Mononuclear cell (primary cell): ENCODE data around the gene THUMPD2. TPM values are rescaled to one million over a fixed set of nuclear protein-coding genes. Genes with fewer than 3 reads are reported as not detected.

Experiments used
- H3K27me3 ChIP-seq: 2 replicates; pipeline ENCODE4 v1.6.0; 2011; ENCODE audit warnings: low read length, control low read depth; ENCODE audit not compliant: insufficient read depth
- H3K4me1 ChIP-seq: 2 replicates; pipeline ENCODE4 v1.5.1; 2011; ENCODE audit warnings: mild to moderate bottlenecking, low read length, control low read depth; ENCODE audit not compliant: insufficient read depth
- H3K4me3 ChIP-seq: 2 replicates; pipeline ENCODE4 v1.5.1; 2011; ENCODE audit warnings: mild to moderate bottlenecking, low read length, moderate library complexity
- H3K9me3 ChIP-seq: 2 replicates; pipeline ENCODE4 v1.5.1; 2011; ENCODE audit warnings: low read depth, mild to moderate bottlenecking, control low read depth, low read length
- total RNA-seq: library from RNA; depleted of rRNA; stranded (reverse); fragments of >200 nt; gene quantifications from one replicate; pipeline ENCODE4 v1.2.3, GENCODE V29; 2012

Gene THUMPD2
- total RNA-seq, 1 donor: 21.7 TPM

DNA sequence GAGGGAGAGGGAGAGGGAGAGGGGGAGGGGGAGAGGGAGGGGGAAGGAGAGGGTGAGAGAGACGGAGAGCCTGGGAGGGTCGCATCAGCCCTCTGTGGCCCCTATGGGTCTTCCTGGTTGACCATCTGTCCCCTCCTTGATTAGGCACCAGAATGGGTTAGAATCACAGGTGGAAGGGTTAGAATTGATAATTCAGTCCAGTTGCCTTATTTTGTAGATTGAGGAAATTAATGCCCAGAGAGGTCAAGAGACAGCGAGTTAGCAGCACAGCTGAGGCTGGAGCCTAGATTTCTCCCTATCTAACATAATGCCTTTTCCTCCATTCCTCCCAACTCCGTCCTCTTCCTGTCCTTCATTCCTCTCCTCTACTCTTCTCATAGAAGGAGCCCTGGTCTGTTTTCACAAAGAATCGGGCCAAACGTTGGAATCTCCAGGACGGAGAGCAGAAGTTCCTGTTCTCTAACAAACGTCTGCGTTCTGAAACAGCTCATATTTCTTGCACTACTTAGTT, 338 bp upstream of the THUMPD2 start:
- H3K4me1 ChIP-seq: peaks cover 33% of the 10 kb centered on the region
- no peaks in the 10 kb centered on the region for H3K27me3 ChIP-seq
- no peaks in the 10 kb centered on the region for H3K9me3 ChIP-seq
- peak overlapping the region; percentile 79 for H3K4me3 ChIP-seq

- Histone ChIP-seq H3K9me3 (no peaks in the 10 kb centered on the region), H3K4me3 (peak overlapping the region; percentile 79), H3K4me1 (peaks cover 33% of the 10 kb centered on the region), H3K27me3 (no peaks in the 10 kb centered on the region)
Measured at GRCh38 chr2:39778233-39778632, 825 bp downstream of the THUMPD2 start.

DNA sequence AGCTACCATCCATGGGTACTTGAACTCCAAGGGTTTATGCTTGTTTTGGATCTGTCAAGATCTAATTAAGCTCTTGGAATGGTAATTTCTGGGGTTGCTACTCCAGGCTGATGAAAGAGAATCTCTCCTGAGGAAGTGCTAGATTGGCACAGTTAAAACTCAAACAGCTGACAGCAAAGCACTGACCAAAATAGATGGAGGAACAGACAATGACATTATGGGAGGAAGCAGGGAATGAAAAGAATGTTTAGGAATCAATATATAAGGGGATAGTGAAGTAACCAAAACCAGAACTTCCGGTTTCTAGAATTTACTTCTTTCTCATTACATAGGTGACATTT, 6.3 kb downstream of the THUMPD2 start:
- H3K9me3 ChIP-seq: no peaks in the 10 kb centered on the region
- no peak overlapping the region for H3K4me3 ChIP-seq

DNA sequence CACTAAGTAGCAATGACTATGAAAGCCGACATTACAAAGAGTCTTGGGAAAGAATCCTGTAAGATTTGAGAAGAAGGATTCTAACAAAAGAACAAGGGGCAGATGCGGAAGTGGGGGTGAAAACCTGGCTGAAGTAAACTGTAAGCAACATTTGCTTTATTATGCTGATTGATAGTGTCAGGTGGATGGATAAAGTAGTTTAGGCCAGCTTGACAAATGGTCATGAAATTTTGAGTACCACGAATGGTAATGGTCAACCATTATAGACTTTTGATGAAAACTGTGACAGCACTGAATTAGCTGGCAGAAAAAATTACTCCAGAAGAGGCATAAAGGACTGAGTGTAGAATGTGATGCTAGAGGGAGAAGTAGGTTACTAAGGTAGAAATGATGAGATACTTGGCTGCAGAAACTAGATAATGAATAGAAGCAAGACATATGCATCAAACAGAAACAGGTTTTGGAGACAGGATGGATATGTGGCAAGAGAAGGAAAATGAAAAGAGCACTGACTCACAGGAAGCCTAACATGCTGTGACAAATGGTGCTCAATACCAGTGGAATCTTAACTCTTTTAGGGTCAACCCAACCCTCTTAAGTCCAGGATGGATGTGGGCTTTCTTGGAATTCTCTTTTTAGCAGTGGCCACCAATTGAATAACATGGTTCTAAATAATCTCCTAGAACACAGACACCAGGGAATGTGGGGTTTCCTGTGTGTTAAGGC, 6.8 kb downstream of the THUMPD2 start:
- Histone ChIP-seq H3K4me1 (peaks cover 7% of the 10 kb centered on the region), H3K4me3 (no peak overlapping the region), H3K27me3 (no peaks in the 10 kb centered on the region), H3K9me3 (no peaks in the 10 kb centered on the region)

More for the DNA sequence above, 6.3 kb downstream of the THUMPD2 start:
- peaks cover 11% of the 10 kb centered on the region for H3K4me1 ChIP-seq
- H3K27me3 ChIP-seq: no peaks in the 10 kb centered on the region

GRCh38 chr2:39762448-39762847, 16.6 kb downstream of the THUMPD2 start:
- Histone ChIP-seq H3K4me3 (no peak overlapping the region), H3K9me3 (no peaks in the 10 kb centered on the region), H3K4me1 (no peaks in the 10 kb centered on the region), H3K27me3 (no peaks in the 10 kb centered on the region)

- no peaks in the 10 kb centered on the region for H3K4me1 ChIP-seq
- no peak overlapping the region for H3K4me3 ChIP-seq
- no peaks in the 10 kb centered on the region for H3K27me3 ChIP-seq
- no peaks in the 10 kb centered on the region for H3K9me3 ChIP-seq
Measured at GRCh38 chr2:39757156-39757555, 21.9 kb downstream of the THUMPD2 start.

- no peak overlapping the region for H3K4me3 ChIP-seq
- no peaks in the 10 kb centered on the region for H3K4me1 ChIP-seq
- H3K27me3 ChIP-seq: no peaks in the 10 kb centered on the region
Measured at GRCh38 chr2:39755466-39755865, 23.6 kb downstream of the THUMPD2 start.

DNA sequence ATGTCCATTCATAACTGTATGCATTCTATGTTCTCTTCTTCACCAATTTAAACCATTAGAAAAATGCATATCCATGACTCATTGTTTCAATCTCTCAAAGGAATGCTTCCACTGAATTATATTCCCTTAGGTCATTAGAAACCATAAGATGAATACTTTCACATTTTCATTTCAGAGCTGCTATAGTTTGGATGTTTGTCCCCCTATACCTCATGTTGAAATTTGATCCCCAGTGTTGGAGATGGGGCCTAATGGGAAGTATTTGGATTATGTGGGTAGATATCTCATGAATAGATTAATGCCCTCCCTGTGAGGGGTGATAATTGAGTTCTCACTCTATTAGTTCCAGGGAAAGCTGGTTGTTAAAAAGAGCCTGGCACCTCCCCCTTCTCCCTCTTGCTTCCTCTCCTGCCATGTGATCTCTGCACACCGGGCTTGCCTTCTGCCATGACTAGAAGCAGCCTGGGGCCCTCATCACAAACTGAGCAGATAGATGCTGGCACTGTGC, 35.7 kb downstream of the THUMPD2 start:
- Histone ChIP-seq H3K4me1 (no peaks in the 10 kb centered on the region), H3K4me3 (no peak overlapping the region), H3K9me3 (no peaks in the 10 kb centered on the region), H3K27me3 (no peaks in the 10 kb centered on the region)

More at GRCh38 chr2:39755466-39755865, 23.6 kb downstream of the THUMPD2 start:
- no peaks in the 10 kb centered on the region for H3K9me3 ChIP-seq

GRCh38 chr2:39741871-39742270, 37.2 kb downstream of the THUMPD2 start:
- Histone ChIP-seq H3K4me1 (no peaks in the 10 kb centered on the region), H3K9me3 (no peaks in the 10 kb centered on the region), H3K4me3 (no peak overlapping the region), H3K27me3 (no peaks in the 10 kb centered on the region)

DNA sequence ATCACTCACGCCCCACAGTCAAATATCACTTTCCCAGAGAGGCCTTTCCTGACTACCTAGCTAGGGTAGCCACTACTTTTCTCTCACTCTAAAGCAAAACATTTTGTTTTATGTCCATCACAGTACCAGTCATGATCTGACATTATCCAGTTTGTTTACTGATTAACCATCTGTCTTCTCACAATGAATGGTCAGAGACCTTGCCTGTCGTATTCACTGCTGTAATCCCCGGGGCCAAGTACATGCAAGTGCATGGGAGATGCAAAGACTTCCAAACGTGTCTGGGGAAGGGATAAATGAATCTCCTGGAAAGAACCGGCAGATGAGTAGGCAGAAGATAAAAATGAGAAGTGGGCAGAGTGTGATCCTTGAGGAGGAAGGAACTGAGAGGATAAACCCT, 39.7 kb downstream of the THUMPD2 start:
- Histone ChIP-seq H3K27me3 (no peaks in the 10 kb centered on the region), H3K4me1 (no peaks in the 10 kb centered on the region), H3K9me3 (no peaks in the 10 kb centered on the region), H3K4me3 (no peak overlapping the region)

DNA sequence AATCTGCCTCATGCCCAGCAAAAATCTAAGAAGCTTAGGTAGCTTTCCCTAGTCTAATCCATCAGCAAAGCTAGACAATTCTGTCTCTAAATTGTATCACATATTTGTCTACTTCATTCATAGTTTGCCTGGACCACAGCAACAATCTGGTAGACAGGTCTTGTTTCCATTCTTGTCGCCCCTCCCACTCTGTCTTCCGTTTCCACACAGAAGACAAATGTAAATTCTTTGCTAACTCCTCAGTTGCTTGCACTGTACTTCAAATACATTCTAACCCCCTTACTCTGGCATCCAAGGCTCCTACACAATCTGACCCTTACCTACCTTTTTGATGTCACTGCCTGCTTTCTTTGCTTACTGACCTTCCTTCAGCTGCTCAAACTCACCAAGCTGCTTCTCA, 40.1 kb downstream of the THUMPD2 start:
- Histone ChIP-seq H3K4me3 (no peak overlapping the region), H3K9me3 (no peaks in the 10 kb centered on the region), H3K27me3 (no peaks in the 10 kb centered on the region), H3K4me1 (no peaks in the 10 kb centered on the region)

DNA sequence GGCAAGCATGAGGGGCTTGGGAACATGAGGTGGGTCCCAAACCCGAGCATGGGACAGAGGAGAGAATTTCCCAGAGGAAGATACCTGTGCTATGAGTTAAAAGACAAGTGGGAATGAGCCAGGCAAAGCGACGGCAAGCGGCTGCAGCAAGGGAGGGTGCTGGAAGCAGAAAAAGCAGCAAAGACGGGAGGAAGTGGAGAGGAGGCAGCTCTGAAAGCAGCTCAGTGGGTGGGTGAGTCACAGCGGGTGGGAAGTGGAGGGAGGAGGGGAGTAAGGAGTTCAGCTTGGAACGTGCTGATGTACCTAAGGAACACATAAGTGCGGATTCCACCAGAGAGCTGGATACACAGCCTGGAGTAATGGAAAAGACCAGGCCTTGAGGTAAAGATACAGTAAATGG, 41.4 kb downstream of the THUMPD2 start:
- H3K4me3 ChIP-seq: no peak overlapping the region
- H3K9me3 ChIP-seq: no peaks in the 10 kb centered on the region
- H3K4me1 ChIP-seq: no peaks in the 10 kb centered on the region
- no peaks in the 10 kb centered on the region for H3K27me3 ChIP-seq

- Histone ChIP-seq H3K9me3 (no peaks in the 10 kb centered on the region), H3K4me3 (no peak overlapping the region), H3K27me3 (no peaks in the 10 kb centered on the region), H3K4me1 (no peaks in the 10 kb centered on the region)
Measured at GRCh38 chr2:39736640-39737039, 42.4 kb downstream of the THUMPD2 start.

- Histone ChIP-seq H3K27me3 (no peaks in the 10 kb centered on the region), H3K9me3 (no peaks in the 10 kb centered on the region), H3K4me1 (no peaks in the 10 kb centered on the region), H3K4me3 (no peak overlapping the region)
Measured at GRCh38 chr2:39735648-39736047, 43.4 kb downstream of the THUMPD2 start.

GRCh38 chr2:39734445-39734844, 44.6 kb downstream of the THUMPD2 start:
- no peaks in the 10 kb centered on the region for H3K27me3 ChIP-seq
- H3K9me3 ChIP-seq: no peaks in the 10 kb centered on the region
- H3K4me1 ChIP-seq: no peaks in the 10 kb centered on the region
- no peak overlapping the region for H3K4me3 ChIP-seq

GRCh38 chr2:39733070-39733674, 45.9 kb downstream of the THUMPD2 start:
- no peaks in the 10 kb centered on the region for H3K9me3 ChIP-seq

More at GRCh38 chr2:39733070-39733674, 45.9 kb downstream of the THUMPD2 start:
- no peak overlapping the region for H3K4me3 ChIP-seq
- no peaks in the 10 kb centered on the region for H3K4me1 ChIP-seq
- H3K27me3 ChIP-seq: no peaks in the 10 kb centered on the region
